Liver (tissue), 9 donors: Measurements from ENCODE around the gene ARFIP1. TPM values are rescaled to one million over a fixed set of nuclear protein-coding genes. Genes with fewer than 3 reads are reported as not detected.

Experiments used
- DNase-seq: peaks from one replicate; pipeline ENCODE4 v3.0.0-alpha.2; 2017; ENCODE audit warnings: low spot score
- H3K27ac ChIP-seq, 2 donors: one replicate each; pipeline ENCODE4 v1.7.0; 2013; ENCODE audit warnings: inconsistent platforms in 2 of 2, low read length in 2 of 2, control low read depth in 1 of 2, low read depth in 1 of 2, mild to moderate bottlenecking in 1 of 2
- H3K27me3 ChIP-seq, 4 donors: one replicate each; pipeline versions ENCODE4 v1.6.1 to v1.7.0; 2013; ENCODE audit warnings: low read length in 3 of 4, inconsistent platforms in 1 of 4, mild to moderate bottlenecking in 1 of 4, moderate library complexity in 1 of 4; ENCODE audit not compliant: control insufficient read depth in 4 of 4, insufficient read depth in 4 of 4
- H3K36me3 ChIP-seq, 4 donors: one replicate each; pipeline versions ENCODE4 v1.6.1 to v1.7.0; 2013; ENCODE audit warnings: low read length in 3 of 4, mild to moderate bottlenecking in 3 of 4, low read depth in 1 of 4, moderate library complexity in 1 of 4; ENCODE audit not compliant: control insufficient read depth in 4 of 4, insufficient read depth in 3 of 4
- H3K4me1 ChIP-seq, 4 donors: one replicate each; pipeline versions ENCODE4 v1.6.1 to v1.7.0; 2013; ENCODE audit warnings: low read length in 3 of 4, mild to moderate bottlenecking in 3 of 4, moderate library complexity in 1 of 4; ENCODE audit not compliant: control insufficient read depth in 4 of 4, insufficient read depth in 4 of 4
- H3K4me3 ChIP-seq, 3 donors: one replicate each; pipeline versions ENCODE4 v1.6.1 to v1.7.0; 2013; ENCODE audit warnings: low read length in 3 of 3, control low read depth in 1 of 3, low read depth in 1 of 3, mild to moderate bottlenecking in 1 of 3
- H3K9ac ChIP-seq, 2 donors: one replicate each; pipeline ENCODE4 v1.7.0; 2013; ENCODE audit warnings: low read length in 2 of 2, mild to moderate bottlenecking in 2 of 2, moderate library complexity in 2 of 2, control low read depth in 1 of 2, low read depth in 1 of 2
- H3K9me3 ChIP-seq, 4 donors: one replicate each; pipeline versions ENCODE4 v1.6.1 to v1.7.0; 2013; ENCODE audit warnings: low read length in 3 of 4; ENCODE audit not compliant: control insufficient read depth in 4 of 4
- EGR1 ChIP-seq, 2 donors: IDR thresholded peaks; 2 replicates each; pipeline ENCODE4 v1.6.1; 2016 to 2018; ENCODE audit warnings: antibody characterized with exemption in 2 of 2, low read depth in 2 of 2
- HNF4G ChIP-seq: IDR thresholded peaks from 2 replicates; pipeline ENCODE4 v1.6.1; 2016; ENCODE audit warnings: antibody characterized with exemption
- JUND ChIP-seq, 2 donors: IDR thresholded peaks; 2 replicates each; pipeline ENCODE4 v1.6.1; 2016; ENCODE audit warnings: antibody characterized with exemption in 2 of 2
- NR2F2 ChIP-seq: IDR thresholded peaks from 2 replicates; pipeline ENCODE4 v1.6.1; 2016; ENCODE audit warnings: antibody characterized with exemption
- TAF1 ChIP-seq: conservative IDR thresholded peaks from 2 replicates; pipeline ENCODE4 v1.6.1; 2016; ENCODE audit warnings: antibody characterized with exemption, mild to moderate bottlenecking
- WGBS: extraction: QIAGEN DNeasy Blood & Tissue Kit; methylation state at CpG from one replicate; pipeline ENCODE4 v1.1.7; 2013; 5-methylcytosine and 5-hydroxymethylcytosine counted together
- polyA plus RNA-seq, 2 donors: library from polyadenylated mRNA; stranded (reverse) in 1 of 2; unstranded in 1 of 2; fragments of 200-250 nt in 1 of 2; fragments of >200 nt in 1 of 2; fragmentation: Nextera tagmentation in 1 of 2; extraction: Ambion mirVana in 1 of 2; gene quantifications; one replicate each; pipeline versions ENCODE4 v1.2.1 to v1.2.3, GENCODE V29; 2013 to 2015
- total RNA-seq, 2 donors: library from RNA; depleted of rRNA; stranded (reverse); fragments of >200 nt; gene quantifications; one replicate each; pipeline ENCODE4 v1.2.3, GENCODE V29; 2014
- TF ChIP-seq, protein P1 (sequence below): IDR thresholded peaks from 2 replicates; pipeline ENCODE4 v1.6.1; 2016; ENCODE audit warnings: antibody characterized with exemption
- TF ChIP-seq, protein P2 (sequence below): IDR thresholded peaks from 2 replicates; pipeline ENCODE4 v1.6.1; 2016; ENCODE audit warnings: antibody characterized with exemption, mild to moderate bottlenecking
- TF ChIP-seq, protein P3 (sequence below): fragments of 150-350 bp; IDR thresholded peaks from 2 replicates; pipeline ENCODE4 v1.5.1; 2017; ENCODE audit warnings: improper control_type of control experiment, low read depth, low read length; ENCODE audit not compliant: missing input control
- donor health status: healthy.
- donor health status: healthy.
- donor health status: healthy.
- donor health status: healthy.
- donor health status: healthy.

Gene ARFIP1
- total and polyA plus RNA-seq, 4 donors, result 6.8 to 16.8 (median 14.9) TPM

DNA sequence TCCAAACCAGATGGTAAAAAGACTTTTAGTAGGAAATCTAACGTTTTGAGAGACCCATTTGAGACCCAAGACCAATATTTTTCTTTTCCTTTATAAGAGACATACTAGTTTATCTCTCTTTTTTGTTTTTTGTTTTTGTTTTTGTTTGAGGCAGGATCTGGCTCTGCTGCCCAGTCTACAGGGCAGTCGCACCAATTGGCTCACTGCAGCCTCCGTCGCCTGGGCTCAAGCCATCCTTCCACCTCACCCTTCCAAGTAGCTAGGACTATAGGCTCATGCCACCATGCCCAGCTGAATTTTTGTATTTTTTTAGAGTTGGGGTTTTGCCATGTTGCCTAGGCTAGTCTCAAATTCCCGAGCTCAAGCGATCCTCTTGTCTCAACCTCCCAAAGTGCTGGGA lies 79.2 kb downstream of the ARFIP1 start:
- TF ChIP-seq JUND (IDR thresholded peaks at IDR 0.05), result no peak
- TF ChIP-seq, protein P1, sequence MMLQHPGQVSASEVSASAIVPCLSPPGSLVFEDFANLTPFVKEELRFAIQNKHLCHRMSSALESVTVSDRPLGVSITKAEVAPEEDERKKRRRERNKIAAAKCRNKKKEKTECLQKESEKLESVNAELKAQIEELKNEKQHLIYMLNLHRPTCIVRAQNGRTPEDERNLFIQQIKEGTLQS, result no peak
- TF ChIP-seq, protein P2, sequence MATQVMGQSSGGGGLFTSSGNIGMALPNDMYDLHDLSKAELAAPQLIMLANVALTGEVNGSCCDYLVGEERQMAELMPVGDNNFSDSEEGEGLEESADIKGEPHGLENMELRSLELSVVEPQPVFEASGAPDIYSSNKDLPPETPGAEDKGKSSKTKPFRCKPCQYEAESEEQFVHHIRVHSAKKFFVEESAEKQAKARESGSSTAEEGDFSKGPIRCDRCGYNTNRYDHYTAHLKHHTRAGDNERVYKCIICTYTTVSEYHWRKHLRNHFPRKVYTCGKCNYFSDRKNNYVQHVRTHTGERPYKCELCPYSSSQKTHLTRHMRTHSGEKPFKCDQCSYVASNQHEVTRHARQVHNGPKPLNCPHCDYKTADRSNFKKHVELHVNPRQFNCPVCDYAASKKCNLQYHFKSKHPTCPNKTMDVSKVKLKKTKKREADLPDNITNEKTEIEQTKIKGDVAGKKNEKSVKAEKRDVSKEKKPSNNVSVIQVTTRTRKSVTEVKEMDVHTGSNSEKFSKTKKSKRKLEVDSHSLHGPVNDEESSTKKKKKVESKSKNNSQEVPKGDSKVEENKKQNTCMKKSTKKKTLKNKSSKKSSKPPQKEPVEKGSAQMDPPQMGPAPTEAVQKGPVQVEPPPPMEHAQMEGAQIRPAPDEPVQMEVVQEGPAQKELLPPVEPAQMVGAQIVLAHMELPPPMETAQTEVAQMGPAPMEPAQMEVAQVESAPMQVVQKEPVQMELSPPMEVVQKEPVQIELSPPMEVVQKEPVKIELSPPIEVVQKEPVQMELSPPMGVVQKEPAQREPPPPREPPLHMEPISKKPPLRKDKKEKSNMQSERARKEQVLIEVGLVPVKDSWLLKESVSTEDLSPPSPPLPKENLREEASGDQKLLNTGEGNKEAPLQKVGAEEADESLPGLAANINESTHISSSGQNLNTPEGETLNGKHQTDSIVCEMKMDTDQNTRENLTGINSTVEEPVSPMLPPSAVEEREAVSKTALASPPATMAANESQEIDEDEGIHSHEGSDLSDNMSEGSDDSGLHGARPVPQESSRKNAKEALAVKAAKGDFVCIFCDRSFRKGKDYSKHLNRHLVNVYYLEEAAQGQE, result no peak
- H3K4me3 ChIP-seq, result no peak overlapping the region
- no peaks in the 10 kb centered on the region for H3K36me3 ChIP-seq
- H3K4me1 ChIP-seq, result no peaks in the 10 kb centered on the region
- DNase-seq, result no peak
- H3K27me3 ChIP-seq, result no peaks in the 10 kb centered on the region
- WGBS, result 97% methylated on average over 6 of the region's 6 CpGs
- no peak overlapping the region for H3K9ac ChIP-seq
- no peak overlapping the region for H3K27ac ChIP-seq
- no peaks in the 10 kb centered on the region for H3K9me3 ChIP-seq

DNA sequence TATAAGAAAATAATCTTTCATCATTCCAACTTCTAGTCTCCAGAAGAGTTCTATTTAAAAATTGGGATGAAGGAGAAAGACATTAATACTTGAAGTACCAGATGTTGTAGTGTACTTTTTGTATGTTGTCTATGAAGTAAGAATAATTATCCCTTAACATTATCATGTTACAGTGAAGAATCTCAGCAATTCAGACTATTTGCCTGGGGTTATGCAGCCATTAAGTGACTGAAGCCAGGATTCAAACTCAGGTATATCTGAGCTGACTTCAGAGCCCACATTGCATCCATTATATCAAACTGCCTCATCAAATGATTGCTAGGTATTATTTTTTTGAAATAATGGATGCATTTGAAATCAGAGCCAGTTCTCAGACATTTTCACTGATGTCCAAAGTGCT lies 80.3 kb downstream of the ARFIP1 start:
- Histone ChIP-seq H3K27ac (no peak overlapping the region), H3K9ac (no peak overlapping the region), H3K36me3 (peaks cover 0 to 5% (median 3%) of the 10 kb centered on the region in 4 donors), H3K4me3 (no peak overlapping the region), H3K9me3 (no peaks in the 10 kb centered on the region), H3K4me1 (no peaks in the 10 kb centered on the region), H3K27me3 (no peaks in the 10 kb centered on the region)
- no peak for TF ChIP-seq JUND (IDR thresholded peaks at IDR 0.05)
- no peak for TF ChIP-seq HNF4G
- no peak for TF ChIP-seq NR2F2
- no peak for TF ChIP-seq EGR1 (IDR thresholded peaks at IDR 0.05; ENCODE audit: low read depth in 2 of 2)
- TF ChIP-seq TAF1, result no peak
- DNase-seq, result no peak

DNA sequence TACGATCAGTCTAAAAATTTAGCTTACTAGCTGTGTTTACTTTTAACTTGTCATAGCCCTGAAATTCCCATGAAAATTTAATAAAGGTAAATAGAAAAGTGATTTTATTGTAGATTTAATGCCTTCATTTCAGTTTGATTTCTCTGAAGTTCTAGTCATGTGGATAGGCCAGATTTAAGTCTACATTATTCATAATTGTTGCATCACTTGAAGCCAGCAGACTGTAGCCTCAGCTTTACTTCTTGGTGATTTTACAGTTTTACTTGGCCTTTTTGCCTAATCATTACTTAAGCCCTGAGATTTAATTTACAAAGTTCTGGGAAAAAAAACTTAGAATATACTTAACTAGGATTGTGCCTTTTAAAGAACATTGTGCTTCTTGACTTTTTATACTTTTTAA lies 82.9 kb downstream of the ARFIP1 start:
- Histone ChIP-seq H3K4me3 (no peak overlapping the region), H3K9ac (no peak overlapping the region), H3K4me1 (no peaks in the 10 kb centered on the region), H3K36me3 (peaks cover 0 to 5% (median 3%) of the 10 kb centered on the region in 4 donors), H3K27me3 (no peaks in the 10 kb centered on the region), H3K27ac (no peak overlapping the region), H3K9me3 (no peaks in the 10 kb centered on the region)
- 94% methylated on average over 1 of the region's 1 CpG for WGBS
- TF ChIP-seq JUND (IDR thresholded peaks at IDR 0.05), result no peak
- TF ChIP-seq TAF1, result no peak
- TF ChIP-seq EGR1 (IDR thresholded peaks at IDR 0.05; ENCODE audit: low read depth in 2 of 2), result no peak
- TF ChIP-seq, protein P1, result no peak
- TF ChIP-seq, protein P3, sequence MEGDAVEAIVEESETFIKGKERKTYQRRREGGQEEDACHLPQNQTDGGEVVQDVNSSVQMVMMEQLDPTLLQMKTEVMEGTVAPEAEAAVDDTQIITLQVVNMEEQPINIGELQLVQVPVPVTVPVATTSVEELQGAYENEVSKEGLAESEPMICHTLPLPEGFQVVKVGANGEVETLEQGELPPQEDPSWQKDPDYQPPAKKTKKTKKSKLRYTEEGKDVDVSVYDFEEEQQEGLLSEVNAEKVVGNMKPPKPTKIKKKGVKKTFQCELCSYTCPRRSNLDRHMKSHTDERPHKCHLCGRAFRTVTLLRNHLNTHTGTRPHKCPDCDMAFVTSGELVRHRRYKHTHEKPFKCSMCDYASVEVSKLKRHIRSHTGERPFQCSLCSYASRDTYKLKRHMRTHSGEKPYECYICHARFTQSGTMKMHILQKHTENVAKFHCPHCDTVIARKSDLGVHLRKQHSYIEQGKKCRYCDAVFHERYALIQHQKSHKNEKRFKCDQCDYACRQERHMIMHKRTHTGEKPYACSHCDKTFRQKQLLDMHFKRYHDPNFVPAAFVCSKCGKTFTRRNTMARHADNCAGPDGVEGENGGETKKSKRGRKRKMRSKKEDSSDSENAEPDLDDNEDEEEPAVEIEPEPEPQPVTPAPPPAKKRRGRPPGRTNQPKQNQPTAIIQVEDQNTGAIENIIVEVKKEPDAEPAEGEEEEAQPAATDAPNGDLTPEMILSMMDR, result no peak
- no peak for TF ChIP-seq HNF4G
- DNase-seq, result no peak
